GM21360 (cell line): ENCODE results near the gene FCER2.
"Not testable (repeated sequence)": the region's sequence is repeated elsewhere in the genome, so short reads cannot be mapped to it uniquely, and the experiment has no call there.

Experiments used
- ATAC-seq: cut with Tn5 transposase; IDR thresholded peaks from one replicate; pipeline ENCODE4 v1.9.1; 2021; ENCODE audit warnings: mild to moderate bottlenecking, moderate library complexity; ENCODE audit not compliant: unreplicated experiment

Gene FCER2

DNA sequence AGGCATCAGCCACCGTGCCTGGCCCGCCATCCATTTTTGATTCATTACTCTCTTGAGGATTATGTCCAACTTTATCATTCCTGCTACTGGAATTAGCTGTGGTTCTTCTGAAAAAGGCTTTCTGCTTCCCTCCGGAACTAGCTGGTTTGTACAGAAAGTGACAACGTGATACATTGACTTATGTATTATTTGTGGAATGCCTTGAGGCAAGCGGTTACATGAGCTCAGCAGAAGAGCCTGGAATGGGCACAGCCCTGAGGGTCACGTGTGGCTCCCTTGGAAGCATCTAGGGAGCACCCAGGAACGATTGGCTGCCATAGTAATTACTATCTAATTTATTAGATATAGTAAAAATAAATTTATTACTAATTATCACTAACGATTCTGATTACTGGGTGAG lies 47.5 kb downstream of the FCER2 start:
- ATAC-seq, result no peak

- ATAC-seq, result no peak
Measured at GRCh38 chr19:7652061-7652641, 49.8 kb downstream of the FCER2 start.

DNA sequence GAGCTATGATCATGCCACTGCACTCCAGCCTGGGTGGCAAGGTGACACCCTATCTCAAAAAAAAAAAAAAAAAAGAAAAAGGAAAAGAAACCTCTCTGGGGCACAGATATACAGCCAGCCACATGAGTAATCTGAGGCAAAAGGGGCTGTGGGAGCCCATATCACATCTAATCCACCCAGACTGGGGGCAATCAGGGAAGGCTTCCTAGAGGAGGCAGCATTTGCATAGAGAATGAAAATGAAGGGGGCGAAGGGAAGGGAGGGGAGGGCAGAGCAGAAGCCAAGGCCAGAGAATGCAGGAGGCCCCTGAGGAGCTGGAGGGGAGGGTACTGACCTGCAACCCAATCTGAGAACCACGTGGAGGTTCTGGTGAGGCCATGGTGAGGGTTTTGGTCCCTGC lies 51.8 kb downstream of the FCER2 start:
- no peak for ATAC-seq

DNA sequence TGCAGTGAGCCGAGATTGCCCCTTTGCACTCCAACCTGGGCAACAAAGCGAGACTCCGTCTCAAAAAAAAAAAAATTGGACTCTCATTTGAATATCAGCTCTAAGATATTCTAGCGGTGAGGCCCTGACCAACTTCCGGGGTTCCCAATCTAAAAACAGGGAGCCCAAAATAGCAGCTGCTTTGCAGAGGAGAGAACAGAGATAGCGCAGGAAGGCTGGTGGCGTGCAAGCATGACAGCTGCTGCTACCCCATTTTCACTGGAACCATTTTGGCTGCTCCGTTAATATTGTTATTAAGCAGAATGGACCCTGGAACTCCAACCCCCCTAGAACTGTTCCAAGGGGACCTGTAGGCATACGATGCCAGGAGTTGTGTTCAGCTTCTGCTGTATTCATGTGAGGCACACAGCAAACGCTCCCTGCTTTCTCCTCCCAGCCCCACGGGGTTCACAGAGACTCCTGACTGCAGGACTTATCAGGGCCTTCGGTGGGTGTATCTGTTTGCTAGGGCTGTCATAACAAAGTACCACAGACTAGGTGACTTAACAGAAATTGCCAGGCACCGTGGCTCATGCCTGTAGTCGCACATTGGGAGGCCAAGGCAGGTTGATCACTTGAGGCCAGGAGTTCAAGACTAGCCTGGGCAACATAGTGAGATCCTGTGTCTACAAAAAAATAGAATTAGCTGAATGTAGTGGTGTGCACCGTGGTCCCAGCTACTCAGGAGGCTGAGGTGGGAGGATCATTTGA lies 53.5 kb downstream of the FCER2 start:
- ATAC-seq, result no peak

DNA sequence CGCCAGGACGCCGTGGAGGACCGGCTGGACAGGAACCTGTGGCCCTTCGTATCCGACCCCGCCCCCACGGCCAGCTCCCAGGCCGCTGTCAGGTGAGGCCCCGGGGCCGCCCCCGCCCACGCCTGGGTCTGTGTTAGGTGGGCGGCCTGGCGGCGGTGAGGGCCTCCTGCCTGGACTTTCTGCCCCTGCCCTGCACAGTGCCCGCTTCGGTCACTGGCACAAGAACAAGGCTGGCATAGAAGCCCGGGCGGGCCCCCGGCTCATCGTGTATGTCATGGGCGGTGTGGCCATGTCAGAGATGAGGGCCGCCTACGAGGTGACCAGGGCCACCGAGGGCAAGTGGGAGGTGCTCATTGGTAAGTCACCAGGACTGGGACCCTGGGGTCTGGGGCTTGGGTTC lies 54.8 kb downstream of the FCER2 start:
- ATAC-seq, result no peak

DNA sequence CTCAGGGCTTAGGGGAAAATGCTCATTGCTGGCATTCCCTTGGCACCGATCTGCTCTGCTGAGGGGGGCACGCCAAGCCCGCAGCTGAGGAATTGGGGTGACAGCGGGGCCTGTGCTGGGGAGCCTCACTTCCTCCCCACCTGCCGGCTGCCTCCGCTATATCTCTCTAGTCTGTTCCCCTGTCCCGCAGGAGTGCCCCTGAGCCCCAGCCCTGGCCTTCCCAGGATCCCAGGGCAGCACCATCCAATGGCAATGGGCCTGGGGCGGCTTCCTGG lies 55.6 kb downstream of the FCER2 start:
- ATAC-seq, result no peak

GRCh38 chr19:7645656-7646425 lies 56.1 kb downstream of the FCER2 start:
- no peak for ATAC-seq

DNA sequence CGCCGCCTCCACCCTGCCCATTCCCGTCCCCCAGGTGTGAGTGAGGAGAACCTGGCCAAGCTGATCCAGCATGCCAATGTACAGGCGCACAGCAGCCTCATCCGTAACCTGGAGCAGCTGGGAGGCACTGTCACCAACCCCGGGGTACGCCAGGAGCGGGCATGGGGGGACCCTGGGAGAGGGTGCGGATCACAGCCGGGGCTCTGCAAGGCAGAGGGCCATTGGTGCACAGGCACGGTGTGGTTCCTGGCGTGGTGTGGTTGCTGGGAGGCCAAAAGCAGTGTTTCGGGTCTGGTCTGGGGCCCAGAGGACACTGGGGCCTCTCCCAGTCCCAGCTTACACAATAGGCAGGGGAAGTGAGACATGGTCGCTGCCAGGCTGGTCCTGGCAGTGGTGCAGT lies 56.8 kb downstream of the FCER2 start:
- no peak for ATAC-seq

DNA sequence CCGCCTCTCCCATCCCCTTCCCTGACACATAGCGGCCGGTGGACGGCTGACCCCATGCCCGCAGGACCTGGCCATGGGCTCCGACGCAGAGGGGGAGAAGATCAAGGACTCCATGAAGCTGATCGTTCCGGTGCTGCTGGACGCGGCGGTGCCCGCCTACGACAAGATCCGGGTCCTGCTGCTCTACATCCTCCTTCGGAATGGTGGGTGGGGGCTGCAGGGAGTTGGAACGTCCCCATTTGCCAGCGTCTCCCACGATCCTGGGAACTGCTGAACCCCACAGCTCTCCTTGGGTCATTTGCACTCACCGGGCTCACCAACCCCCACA lies 57.4 kb downstream of the FCER2 start:
- ATAC-seq, result no peak

DNA sequence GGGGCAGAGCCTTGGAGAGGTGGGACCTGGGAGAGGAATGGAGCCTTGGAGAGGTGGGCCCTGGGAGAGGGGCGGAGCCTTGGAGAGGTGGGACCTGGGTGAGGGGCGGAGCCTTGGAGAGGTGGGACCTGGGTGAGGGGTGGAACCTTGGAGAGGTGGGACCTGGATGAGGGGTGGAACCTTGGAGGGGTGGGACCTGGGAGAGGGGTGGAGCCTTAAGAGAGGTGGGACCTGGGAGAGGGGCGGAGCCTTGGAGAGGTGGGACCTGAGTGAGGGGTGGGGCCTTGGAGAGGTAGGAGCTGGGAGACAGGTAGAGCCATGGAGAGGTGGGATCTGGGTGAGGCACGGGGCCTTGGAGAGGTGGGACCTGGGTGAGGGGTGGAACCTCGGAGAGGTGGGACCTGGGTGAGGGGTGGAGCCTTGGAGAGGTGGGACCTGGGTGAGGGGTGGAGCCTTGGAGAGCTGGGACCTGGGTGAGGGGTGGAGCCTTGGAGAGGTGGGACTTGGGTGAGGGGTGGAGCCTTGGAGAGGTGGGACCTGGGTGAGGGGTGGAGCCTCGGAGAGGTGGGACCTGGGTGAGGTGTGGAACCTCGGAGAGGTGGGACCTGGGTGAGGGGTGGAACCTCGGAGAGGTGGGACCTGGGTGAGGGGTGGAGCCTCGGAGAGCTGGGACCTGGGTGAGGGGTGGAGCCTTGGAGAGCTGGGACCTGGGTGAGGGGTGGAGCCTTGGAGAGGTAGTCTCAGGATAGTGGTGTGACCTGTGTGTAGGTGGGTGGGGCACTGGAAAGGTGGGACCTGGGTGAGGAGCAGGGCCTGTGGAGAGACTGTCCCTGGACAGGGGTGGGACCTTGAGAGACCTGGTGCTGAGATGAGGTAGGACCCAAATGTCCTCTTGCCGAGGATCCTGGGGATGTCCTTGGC lies 58.0 kb downstream of the FCER2 start:
- ATAC-seq, result not testable (repeated sequence)

DNA sequence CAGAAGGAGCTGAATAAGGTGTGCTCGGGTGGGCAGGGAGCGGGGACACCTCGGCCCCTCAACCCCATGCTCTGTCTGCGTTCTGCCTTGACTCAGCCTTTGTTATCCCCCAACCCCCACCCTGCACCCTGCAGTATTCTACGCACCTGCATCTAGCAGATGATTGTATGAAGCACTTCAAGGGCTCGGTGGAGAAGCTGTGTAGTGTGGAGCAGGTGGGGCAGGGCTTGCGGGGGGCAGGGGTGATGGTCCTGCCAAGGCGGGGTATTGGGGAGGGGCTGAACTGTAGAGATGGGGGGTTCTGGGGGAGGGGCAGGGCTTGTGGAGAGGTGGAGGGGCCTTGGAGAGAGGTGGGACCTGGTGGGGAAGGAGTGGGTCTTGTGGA lies 58.9 kb downstream of the FCER2 start:
- no peak for ATAC-seq

GRCh38 chr19:7642295-7643030 lies 59.5 kb downstream of the FCER2 start:
- ATAC-seq, result no peak

GRCh38 chr19:7641290-7642276 lies 60.3 kb downstream of the FCER2 start:
- no peak for ATAC-seq

DNA sequence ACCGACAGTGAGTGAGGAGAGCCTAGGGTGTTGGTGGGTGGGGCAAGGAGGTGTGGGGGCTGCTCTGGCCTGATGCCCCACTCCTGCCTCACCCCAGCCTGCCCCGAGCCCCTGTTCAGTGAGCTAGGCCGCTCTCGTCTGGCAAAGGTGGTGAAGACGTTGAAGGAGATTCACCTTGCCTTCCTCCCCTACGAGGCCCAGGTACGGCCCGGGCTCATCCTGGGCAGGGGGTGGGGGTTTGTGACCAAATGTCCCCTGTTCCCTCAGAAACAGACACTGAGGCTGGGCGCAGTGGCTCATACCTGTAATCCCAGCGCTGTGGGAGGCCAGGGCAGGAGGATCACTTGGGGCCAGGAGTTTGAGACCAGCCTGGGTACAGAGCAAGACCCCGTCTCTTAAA lies 61.1 kb downstream of the FCER2 start:
- ATAC-seq, result no peak

DNA sequence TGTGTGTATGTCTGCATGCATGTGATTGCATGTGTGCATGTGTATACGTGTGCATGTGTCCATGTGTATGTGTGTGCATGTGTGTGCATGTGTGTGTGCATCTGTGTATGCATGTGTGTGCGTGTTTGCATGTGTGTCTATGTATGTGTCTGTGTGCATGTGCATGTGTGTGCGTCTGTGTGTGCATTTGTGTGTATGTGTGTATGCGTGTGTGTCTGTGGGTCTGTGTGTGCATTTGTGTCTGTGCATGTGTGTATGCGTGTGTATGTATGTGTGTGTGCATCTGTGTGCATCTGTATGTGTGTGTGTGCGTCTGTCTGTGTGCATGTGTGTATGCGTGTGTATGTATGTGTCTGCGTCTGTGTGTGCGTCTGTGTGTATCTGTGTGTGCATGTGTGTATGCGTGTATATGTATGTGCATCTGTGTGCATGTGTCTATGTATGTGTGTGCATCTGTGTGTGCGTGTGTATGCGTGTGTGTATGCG lies 62.0 kb downstream of the FCER2 start:
- ATAC-seq, result no peak

DNA sequence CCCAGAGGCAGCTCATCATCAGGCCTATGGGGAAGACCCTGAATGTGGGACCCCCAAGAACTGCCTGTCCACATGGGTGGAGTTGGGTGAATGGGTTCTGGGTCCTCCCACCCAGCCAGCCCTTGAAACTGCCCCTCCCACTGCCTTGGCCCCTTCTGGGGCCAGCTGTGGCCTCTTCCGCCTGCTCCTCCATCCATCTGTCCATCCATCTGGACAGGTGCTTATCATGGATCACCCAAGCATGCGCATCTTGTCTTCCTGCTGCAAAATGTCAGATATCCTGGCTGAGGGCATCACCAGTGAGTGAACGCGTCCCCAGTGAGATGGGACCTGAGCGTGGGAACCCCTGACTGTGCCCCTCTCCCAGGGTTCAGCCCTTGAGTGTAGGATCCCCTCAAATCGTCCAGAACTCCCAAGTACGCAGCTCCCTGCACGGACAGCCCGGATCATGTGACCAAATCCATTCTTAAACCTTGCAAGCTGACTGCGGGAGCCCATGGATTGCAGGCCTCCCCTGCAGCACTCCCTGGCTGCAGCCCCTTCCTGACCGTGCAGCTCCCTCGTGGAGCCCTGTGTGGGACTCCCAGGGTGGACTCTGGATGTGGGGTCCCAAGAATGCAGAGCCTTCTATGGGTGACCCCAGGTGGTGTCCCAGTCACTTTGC lies 63.0 kb downstream of the FCER2 start:
- no peak for ATAC-seq
